CD4-positive, alpha-beta T cell treated with Interleukin-15 for 1 hour (primary cell): ENCODE results near the gene EML4.
"Not testable (repeated sequence)": the region's sequence is repeated elsewhere in the genome, so short reads cannot be mapped to it uniquely, and the experiment has no call there.

Experiments used
- DNase-seq: peaks from one replicate; pipeline ENCODE4 v3.0.0-alpha.2; 2020

The EML4 gene

GRCh38 chr2:42314892-42315468 lies 145.8 kb downstream of the EML4 start:
- no peak for DNase-seq

- DNase-seq = no peak
These were observed 146.8 kb downstream of the EML4 start for GRCh38 chr2:42315844-42316470.

GRCh38 chr2:42316910-42317309 lies 147.8 kb downstream of the EML4 start:
- no peak for DNase-seq

GRCh38 chr2:42317486-42317885 lies 148.3 kb downstream of the EML4 start:
- no peak for DNase-seq

GRCh38 chr2:42317945-42318344 lies 148.8 kb downstream of the EML4 start:
- no peak for DNase-seq

GRCh38 chr2:42319265-42319664 lies 150.1 kb downstream of the EML4 start:
- no peak for DNase-seq

- no peak for DNase-seq
These were observed 152.4 kb downstream of the EML4 start for GRCh38 chr2:42321452-42322064.

GRCh38 chr2:42324244-42324643 lies 155.1 kb downstream of the EML4 start:
- DNase-seq = no peak

GRCh38 chr2:42324949-42325348 lies 155.8 kb downstream of the EML4 start:
- DNase-seq = no peak

- no peak for DNase-seq
These were observed 156.5 kb downstream of the EML4 start for GRCh38 chr2:42325609-42326008.

- DNase-seq = no peak
These were observed 158.0 kb downstream of the EML4 start for GRCh38 chr2:42327125-42327524.

GRCh38 chr2:42328148-42328833 lies 159.1 kb downstream of the EML4 start:
- no peak for DNase-seq

- DNase-seq = no peak
These were observed 159.8 kb downstream of the EML4 start for GRCh38 chr2:42328923-42329322.

- DNase-seq = no peak
These were observed 160.6 kb downstream of the EML4 start for GRCh38 chr2:42329736-42330135.

- no peak for DNase-seq
These were observed 162.6 kb downstream of the EML4 start for GRCh38 chr2:42331569-42332284.

- DNase-seq = no peak
These were observed 163.4 kb downstream of the EML4 start for GRCh38 chr2:42332575-42332974.

GRCh38 chr2:42333579-42333978 lies 164.4 kb downstream of the EML4 start:
- DNase-seq = no peak

- no peak for DNase-seq
These were observed 165.1 kb downstream of the EML4 start for GRCh38 chr2:42334220-42334619.

GRCh38 chr2:42334865-42335264 lies 165.7 kb downstream of the EML4 start:
- not testable (repeated sequence) for DNase-seq

- no peak for DNase-seq
These were observed 166.5 kb downstream of the EML4 start for GRCh38 chr2:42335514-42336104.

- DNase-seq = no peak
These were observed 167.3 kb downstream of the EML4 start for GRCh38 chr2:42336361-42336965.

- DNase-seq = no peak
These were observed 168.2 kb downstream of the EML4 start for GRCh38 chr2:42337356-42337820.
